Glomerular visceral epithelial cell (primary cell): ENCODE data around the gene EYS.
"Not testable (repeated sequence)": the region's sequence is repeated elsewhere in the genome, so short reads cannot be mapped to it uniquely, and the experiment has no call there.

ENCODE experiments used
- DNase-seq: peaks from one replicate; pipeline ENCODE4 v3.0.0-alpha.2; 2016; ENCODE audit errors: extremely low spot score

The EYS gene

GRCh38 chr6:65633501-65633900 lies 73.5 kb downstream of the EYS start:
- DNase-seq, result no peak

- DNase-seq, result no peak
These were observed 75.3 kb downstream of the EYS start for GRCh38 chr6:65631711-65632110.

GRCh38 chr6:65627434-65627999 lies 79.5 kb downstream of the EYS start:
- not testable (repeated sequence) for DNase-seq

- no peak for DNase-seq
These were observed 80.0 kb downstream of the EYS start for GRCh38 chr6:65627015-65627414.

GRCh38 chr6:65623566-65623965 lies 83.5 kb downstream of the EYS start:
- no peak for DNase-seq

- DNase-seq, result no peak
These were observed 96.3 kb downstream of the EYS start for GRCh38 chr6:65610746-65611145.

GRCh38 chr6:65595540-65595939 lies 111.5 kb downstream of the EYS start:
- no peak for DNase-seq

- DNase-seq, result no peak
These were observed 136.7 kb downstream of the EYS start for GRCh38 chr6:65570340-65570739.

- DNase-seq, result no peak
These were observed 137.5 kb downstream of the EYS start for GRCh38 chr6:65569505-65569904.

GRCh38 chr6:65569056-65569455 lies 138.0 kb downstream of the EYS start:
- DNase-seq, result not testable (repeated sequence)

- DNase-seq, result no peak
These were observed 140.9 kb downstream of the EYS start for GRCh38 chr6:65566117-65566516.

GRCh38 chr6:65558071-65558470 lies 149.0 kb downstream of the EYS start:
- no peak for DNase-seq

- DNase-seq, result no peak
These were observed 149.8 kb downstream of the EYS start for GRCh38 chr6:65557224-65557623.

- DNase-seq, result no peak
These were observed 160.1 kb downstream of the EYS start for GRCh38 chr6:65546894-65547293.

GRCh38 chr6:65545920-65546319 lies 161.1 kb downstream of the EYS start:
- peak; percentile 17 for DNase-seq

GRCh38 chr6:65538644-65539043 lies 168.4 kb downstream of the EYS start:
- no peak for DNase-seq

GRCh38 chr6:65537600-65537999 lies 169.4 kb downstream of the EYS start:
- no peak for DNase-seq

- no peak for DNase-seq
These were observed 175.5 kb downstream of the EYS start for GRCh38 chr6:65531533-65531932.

- DNase-seq, result no peak
These were observed 182.8 kb downstream of the EYS start for GRCh38 chr6:65524232-65524631.

- DNase-seq, result no peak
These were observed 201.3 kb downstream of the EYS start for GRCh38 chr6:65505736-65506135.

- no peak for DNase-seq
These were observed 206.0 kb downstream of the EYS start for GRCh38 chr6:65501045-65501444.

GRCh38 chr6:65483652-65484051 lies 223.4 kb downstream of the EYS start:
- not testable (repeated sequence) for DNase-seq

- DNase-seq, result no peak
These were observed 237.4 kb downstream of the EYS start for GRCh38 chr6:65469650-65470049.

- DNase-seq, result no peak
These were observed 238.7 kb downstream of the EYS start for GRCh38 chr6:65468307-65468706.
